GM15510 (cell line): ENCODE data around the gene LTBP3.
A peak's percentile ranks its signal among the peaks of the same experiment; 100 is the strongest.

ENCODE experiments used
- POLR2A ChIP-seq: IDR thresholded peaks from 3 replicates; pipeline ENCODE4 v1.6.1; 2011; ENCODE audit warnings: borderline replicate concordance; ENCODE audit not compliant: insufficient read length; ENCODE audit errors: extremely low read depth

Gene LTBP3

GRCh38 chr11:65558002-65558929 is at the start of gene LTBP3:
TSS of gene LTBP3 (minus strand) at chr11:65558359. CDS start at chr11:65557959, 400 bp downstream.
- no peak for TF ChIP-seq POLR2A

GRCh38 chr11:65606876-65607613 is 48.9 kb upstream of the LTBP3 start:
- no peak for TF ChIP-seq POLR2A

- no peak for TF ChIP-seq POLR2A
These were observed 46.1 kb upstream of the LTBP3 start for GRCh38 chr11:65604258-65604657.

GRCh38 chr11:65599955-65600246 is 41.7 kb upstream of the LTBP3 start:
- no peak for TF ChIP-seq POLR2A

GRCh38 chr11:65599216-65599954 is 41.2 kb upstream of the LTBP3 start:
- peak; percentile 5 for TF ChIP-seq POLR2A

- no peak for TF ChIP-seq POLR2A
These were observed 40.1 kb upstream of the LTBP3 start for GRCh38 chr11:65598258-65598699.

GRCh38 chr11:65596520-65596919 is 38.4 kb upstream of the LTBP3 start:
- TF ChIP-seq POLR2A, result no peak

- no peak for TF ChIP-seq POLR2A
These were observed 37.6 kb upstream of the LTBP3 start, which contains the start of gene KCNK7 for GRCh38 chr11:65595543-65596281. TSS of gene KCNK7 (minus strand) at chr11:65595800. CDS start at chr11:65595772, 28 bp downstream.

GRCh38 chr11:65595131-65595530 is 37.0 kb upstream of the LTBP3 start:
- no peak for TF ChIP-seq POLR2A

GRCh38 chr11:65593518-65594414 is 35.6 kb upstream of the LTBP3 start:
- TF ChIP-seq POLR2A, result no peak

GRCh38 chr11:65592858-65593517 is 34.8 kb upstream of the LTBP3 start:
- TF ChIP-seq POLR2A, result no peak

- no peak for TF ChIP-seq POLR2A
These were observed 34.0 kb upstream of the LTBP3 start for GRCh38 chr11:65591939-65592857.
